HG02885 (cell line): ENCODE measurements around the gene KIR2DL3.
"Not testable (repeated sequence)": the region's sequence is repeated elsewhere in the genome, so short reads cannot be mapped to it uniquely, and the experiment has no call there.

ENCODE experiments used
- ATAC-seq: cut with Tn5 transposase; IDR thresholded peaks from one replicate; pipeline ENCODE4 v1.9.1; 2021; ENCODE audit warnings: mild to moderate bottlenecking; ENCODE audit not compliant: unreplicated experiment, poor library complexity

KIR2DL3 gene

DNA sequence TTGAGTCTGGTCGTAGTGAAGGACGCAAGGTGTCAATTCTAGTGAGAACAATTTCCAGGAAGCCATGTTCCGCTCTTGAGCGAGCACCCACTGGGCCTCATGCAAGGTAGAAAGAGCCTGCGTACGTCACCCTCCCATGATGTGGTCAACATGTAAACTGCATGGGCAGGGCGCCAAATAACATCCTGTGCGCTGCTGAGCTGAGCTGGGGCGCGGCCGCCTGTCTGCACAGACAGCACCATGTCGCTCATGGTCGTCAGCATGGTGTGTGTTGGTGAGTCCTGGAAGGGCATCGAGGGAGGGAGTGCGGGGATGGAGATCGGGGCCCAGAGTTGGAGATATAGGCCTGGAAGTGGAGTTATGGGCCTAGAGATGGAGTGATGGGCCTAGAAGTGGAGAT is at the start of gene KIR2DL3:
Gene KIR2DL3, plus strand, starts transcription at position 208 of the 400 bp plus-strand sequence. Its CDS starts 33 bp downstream, at position 241.
- not testable (repeated sequence) for ATAC-seq

DNA sequence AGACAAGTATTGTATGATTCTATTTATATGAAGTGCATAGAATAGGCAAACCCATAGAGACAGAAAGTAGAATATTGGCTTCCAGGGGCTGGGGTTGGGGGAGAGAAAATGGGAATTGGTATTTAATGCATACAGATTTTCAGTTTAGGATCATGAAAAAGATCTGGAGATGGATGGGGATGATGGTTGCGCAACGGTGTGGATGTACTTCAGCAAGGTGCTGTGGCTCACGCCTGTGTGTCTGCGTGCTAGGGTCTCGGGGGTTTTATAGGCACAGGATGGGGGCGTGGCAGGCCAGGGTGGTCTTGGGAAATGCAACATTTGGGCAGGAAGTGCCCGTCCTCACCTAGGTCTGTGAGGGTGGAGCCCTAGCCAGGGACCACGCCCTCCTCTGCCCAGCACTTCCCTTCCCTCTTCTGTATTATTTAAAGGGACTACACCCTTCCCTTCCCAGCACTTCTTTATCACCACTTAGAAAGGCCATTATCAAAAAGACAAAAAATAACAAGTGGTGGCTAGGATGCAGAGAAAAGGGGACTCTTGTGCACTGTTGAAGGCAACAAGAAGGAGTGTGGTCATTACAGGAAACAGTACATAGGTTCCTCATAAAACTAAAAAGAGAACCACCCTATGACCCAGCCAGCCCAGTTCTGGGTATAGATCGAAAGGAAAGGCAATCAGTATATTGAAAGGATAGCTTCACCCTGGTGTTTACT is 46.6 kb upstream of the KIR2DL3 start:
- ATAC-seq, result no peak

DNA sequence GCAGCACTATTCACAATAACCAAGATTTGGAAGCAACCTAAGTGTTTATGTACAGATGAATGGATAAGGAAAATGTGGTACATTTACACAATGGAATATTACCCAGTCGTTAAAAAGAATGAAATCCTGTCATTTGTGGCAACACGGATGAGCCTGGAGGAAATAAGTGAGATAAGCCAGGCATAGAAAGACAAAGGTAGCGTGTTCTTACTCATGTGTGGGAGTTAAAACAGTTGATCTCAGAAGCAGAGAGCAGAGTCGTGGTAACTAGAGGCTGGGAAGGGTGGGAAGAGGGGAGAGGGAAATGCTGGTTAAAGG is 46.1 kb upstream of the KIR2DL3 start:
- ATAC-seq, result no peak

DNA sequence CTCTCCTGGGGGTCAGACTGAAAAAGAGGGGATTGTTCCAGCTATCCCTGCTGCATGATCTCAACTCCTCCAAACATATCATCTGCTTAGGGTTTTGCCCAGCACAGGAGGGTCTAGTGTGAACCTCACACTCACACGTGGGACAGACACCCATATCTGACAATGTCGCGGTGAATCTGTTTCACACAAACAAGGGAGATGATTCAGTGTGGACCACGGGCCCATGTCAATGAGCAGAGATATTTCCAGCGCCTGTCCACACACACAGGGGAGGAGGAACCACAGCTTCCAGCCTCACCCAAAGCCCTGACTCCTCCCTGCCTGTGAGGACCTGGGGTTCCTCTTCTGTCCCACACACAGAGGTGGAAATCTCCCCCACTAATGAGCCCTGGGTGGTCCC is 43.7 kb upstream of the KIR2DL3 start:
- no peak for ATAC-seq

DNA sequence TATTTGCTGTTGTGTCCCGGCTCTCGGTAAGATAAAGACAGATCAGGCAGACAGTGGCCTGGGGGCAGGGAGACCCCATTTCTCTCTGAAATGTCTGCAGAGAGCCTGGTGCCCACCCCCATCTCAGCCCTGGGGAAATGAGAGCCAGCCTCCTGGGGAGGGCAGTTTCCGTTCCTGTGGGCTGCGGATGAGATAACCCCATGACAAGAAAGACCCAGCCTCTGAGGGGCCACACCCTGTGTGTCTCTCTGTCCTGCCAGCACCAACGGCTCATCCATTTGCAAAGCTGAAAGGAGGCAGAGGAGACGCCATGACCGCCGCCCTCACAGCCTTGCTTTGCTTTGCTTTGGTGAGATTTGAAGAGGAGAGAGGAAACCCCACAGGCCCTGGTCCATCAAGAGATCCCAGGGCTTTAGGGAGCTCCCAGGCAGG is 42.2 kb upstream of the KIR2DL3 start:
- ATAC-seq, result no peak

DNA sequence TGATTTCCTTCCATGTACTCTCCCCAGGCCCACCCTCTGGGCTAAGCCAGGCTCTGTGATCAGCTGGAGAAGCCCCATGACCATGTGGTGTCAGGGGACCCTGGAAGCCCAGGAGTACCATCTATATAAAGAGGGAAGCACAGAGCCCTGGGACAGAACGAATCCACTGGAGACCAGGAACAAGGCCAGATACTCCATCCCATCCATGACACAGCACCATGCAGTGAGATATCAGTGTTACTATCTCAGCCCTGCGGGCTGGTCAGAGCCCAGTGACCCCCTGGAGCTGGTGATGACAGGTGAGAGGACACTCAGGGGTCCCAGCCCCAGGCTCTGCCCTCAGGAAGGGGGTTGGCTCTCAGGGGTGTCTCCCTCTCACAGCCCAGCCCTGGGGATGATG is 41.5 kb upstream of the KIR2DL3 start:
- no peak for ATAC-seq

DNA sequence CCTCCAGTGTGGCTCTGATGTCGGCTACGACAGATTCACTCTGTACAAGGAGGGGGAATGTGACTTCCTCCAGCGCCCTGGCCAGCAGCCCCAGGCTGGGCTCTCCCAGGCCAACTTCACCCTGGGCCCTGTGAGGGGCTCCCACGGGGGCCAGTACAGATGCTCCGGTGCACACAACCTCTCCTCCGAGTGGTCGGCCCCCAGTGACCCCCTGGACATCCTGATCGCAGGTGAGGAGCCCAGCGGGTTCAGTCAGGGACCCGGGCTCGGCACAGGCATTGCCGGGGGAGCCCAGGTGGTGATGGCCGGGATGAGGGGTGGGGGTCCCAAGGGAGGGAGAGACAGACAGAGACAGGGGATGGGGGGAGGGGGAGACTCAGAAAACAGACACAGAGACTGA is 40.6 kb upstream of the KIR2DL3 start:
- not testable (repeated sequence) for ATAC-seq

DNA sequence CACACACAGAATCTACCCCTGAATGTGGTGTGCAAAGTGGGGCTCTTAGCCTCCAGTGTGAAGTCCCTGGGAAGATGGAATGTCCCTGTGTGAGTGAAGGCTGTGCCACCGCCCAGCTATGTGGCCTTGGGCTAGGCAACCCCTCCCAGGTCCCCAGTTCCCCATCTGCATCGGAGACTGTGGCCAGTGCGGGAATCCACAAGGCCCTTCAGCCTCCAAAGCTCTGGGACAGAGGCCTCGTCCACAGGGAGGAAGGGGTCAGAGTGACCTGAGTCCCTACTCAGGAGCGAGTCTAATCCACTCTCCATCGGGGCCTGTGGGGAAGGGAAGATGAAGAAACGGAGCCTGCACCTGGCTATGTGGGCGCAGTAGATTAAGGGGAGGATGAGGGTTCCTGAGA is 33.4 kb upstream of the KIR2DL3 start:
- no peak for ATAC-seq

DNA sequence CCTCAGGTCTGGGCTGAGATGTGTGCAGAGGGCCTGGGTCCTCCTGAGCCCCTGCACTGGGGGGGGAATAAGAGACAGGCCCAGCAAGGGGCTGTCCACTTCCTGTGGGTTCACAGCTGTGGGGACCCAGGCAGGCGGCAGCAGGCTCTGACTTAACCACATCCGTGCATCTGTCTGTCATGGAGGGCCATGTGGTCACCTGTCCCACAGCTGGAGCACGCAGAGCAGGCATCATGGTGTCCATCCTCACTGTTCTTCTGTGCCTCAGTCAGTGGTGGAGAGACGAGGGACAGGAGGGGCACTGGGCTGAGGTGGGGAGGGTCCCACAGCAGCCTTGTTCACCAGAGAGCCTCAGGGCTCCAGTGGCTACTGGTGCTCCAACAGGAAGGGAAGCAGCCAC is 30.4 kb upstream of the KIR2DL3 start:
- ATAC-seq, result no peak

DNA sequence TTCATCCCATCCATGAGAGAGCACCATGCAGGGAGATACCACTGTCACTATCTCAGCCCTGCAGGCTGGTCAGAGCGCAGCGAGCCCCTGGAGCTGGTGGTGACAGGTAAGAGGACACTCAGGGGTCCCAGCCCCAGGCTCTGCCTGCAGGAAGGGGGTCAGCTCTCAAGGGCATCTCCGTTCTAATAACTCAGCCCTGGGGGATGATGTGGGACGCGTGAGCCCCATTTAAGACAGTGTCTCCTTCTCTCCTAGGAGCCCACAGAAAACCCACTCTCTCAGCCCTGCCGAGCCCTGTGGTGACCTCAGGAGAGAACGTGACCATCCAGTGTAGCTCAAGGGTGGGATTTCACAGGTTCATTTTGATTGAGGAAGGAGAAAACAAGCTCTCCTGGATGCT is 29.5 kb upstream of the KIR2DL3 start:
- no peak for ATAC-seq

DNA sequence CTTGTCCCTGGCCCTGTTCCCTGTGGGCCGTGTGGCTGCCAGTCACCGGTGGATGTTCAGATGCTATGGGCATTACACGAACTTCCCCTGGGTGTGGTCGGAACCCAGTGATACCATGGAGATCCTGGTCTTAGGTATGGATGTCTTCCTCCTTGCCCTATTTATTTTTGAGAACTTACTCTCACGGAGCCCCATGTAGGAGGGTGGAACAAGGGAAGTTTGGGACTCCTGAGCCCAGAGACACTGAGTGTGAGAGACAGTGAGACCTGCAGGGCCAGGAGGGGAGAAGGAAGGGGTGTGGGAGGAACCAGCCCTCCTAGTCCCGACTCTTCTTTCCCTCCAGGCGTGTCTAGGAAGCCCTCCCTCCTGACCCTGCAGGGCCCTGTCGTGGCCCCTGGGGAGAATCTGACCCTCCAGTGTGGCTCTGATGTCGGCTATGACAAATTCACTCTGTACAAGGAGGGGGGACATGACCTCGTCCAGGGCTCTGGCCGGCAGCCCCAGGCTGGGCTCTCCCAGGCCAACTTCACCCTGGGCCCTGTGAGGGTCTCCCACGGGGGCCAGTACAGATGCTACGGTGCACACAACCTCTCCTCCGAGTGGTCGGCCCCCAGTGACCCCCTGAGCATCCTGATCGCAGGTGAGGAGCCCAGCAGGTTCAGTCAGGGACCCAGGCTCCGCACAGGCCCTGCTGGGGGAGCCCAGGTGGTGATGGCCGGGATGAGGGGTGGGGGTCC is 28.9 kb upstream of the KIR2DL3 start:
- no peak for ATAC-seq

DNA sequence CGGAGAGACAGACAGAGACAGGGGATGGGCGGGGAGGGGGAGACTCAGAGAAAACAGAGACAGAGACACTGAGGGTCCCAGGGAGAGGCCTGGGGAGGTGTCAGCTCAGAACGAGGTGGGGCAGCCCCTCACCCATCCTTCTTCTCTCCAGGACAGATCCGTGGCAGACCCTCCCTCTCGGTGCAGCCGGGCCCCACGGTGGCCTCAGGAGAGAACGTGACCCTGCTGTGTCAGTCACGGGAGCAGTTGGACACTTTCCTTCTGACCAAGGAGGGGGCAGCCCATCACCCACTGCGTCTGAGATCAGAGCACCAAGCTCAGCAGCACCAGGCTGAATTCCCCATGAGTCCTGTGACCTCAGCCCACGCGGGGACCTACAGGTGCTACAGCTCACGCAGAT is 28.4 kb upstream of the KIR2DL3 start:
- ATAC-seq, result not testable (repeated sequence)

DNA sequence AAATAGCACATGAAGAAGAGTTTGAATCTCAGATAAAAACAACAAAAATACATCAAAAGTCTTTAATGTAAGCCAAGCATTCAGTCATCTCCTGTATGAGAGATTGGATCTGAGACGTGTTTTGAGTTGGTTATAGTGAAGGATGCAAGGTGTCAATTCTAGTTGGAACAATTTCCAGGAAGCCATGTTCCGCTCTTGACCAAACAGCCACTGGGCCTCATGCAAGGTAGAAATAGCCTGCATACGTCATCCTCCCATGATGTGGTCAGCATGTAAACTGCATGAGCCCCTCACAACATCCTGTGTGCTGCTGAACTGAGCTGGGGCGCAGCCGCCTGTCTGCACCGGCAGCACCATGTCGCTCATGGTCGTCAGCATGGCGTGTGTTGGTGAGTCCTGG is 14.2 kb upstream of the KIR2DL3 start, which contains the start of gene KIR3DL3:
Gene KIR3DL3, plus strand, starts transcription at position 301 of the 400 bp plus-strand sequence. Its CDS starts 55 bp downstream, at position 356.
- no peak for ATAC-seq

DNA sequence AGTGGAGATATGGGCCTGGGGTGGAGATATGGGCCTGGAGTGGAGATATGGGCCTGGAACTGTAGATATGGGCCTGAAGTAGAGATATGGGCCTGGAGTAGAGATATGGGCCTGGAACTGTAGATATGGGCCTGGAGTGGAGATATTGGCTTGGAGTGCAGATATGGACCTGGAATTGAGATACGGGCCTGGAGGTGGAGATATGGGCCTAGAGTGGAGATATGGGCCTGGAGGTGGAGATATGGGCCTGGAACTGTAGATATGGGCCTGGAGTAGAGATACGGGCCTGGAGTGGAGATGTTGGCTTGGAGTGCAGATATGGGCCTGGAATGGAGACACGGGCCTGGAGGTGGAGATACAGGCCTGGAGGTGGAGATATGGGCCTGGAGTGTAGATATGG is 13.7 kb upstream of the KIR2DL3 start:
- ATAC-seq, result no peak

DNA sequence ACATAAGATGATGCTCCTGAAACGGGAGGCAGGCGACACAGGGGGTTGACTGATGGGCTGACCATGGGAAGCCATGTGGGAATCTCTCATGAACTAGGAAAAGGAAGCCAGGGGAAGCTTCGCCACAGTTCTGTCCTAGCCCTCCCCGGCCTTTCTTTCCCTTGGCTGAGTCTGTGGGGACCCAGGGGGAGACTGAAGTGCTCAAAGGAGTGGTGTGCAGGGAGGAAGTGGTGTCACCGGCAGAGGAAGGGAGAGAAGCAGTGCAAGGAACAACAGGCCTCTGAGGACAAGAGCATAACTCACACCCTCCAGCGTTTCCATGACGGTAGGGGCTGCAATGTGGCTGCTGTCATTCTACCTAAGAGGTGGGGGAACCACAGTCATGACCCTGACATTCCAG is 13.0 kb upstream of the KIR2DL3 start:
- no peak for ATAC-seq

DNA sequence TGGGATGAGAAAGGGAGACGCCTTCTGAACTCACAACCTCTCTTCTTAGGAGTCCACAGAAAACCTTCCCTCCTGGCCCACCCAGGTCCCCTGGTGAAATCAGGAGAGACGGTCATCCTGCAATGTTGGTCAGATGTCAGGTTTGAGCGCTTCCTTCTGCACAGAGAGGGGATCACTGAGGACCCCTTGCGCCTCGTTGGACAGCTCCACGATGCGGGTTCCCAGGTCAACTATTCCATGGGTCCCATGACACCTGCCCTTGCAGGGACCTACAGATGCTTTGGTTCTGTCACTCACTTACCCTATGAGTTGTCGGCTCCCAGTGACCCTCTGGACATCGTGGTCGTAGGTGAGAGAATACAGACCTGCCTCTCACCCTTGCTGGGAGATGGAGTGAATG is 10.8 kb upstream of the KIR2DL3 start:
- ATAC-seq, result no peak

DNA sequence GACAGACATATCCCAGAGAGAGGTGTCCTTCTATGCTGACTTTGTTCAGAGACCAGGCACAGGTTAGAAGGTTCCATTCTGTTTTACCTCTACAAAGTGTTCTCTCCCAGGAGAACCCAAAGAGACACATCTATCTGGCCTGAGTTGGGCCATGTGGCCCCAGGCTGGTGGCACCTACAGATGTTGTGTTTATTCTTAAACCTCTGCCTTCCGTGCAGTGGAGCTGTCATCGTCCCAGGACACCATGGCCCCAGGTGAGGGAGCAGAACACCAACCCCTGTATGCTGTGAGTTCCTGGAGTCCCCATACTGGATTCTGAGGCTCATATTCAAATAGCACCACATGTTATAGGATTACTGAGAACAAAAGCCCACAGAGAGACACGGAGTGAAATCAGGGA is 10.1 kb upstream of the KIR2DL3 start:
- no peak for ATAC-seq

DNA sequence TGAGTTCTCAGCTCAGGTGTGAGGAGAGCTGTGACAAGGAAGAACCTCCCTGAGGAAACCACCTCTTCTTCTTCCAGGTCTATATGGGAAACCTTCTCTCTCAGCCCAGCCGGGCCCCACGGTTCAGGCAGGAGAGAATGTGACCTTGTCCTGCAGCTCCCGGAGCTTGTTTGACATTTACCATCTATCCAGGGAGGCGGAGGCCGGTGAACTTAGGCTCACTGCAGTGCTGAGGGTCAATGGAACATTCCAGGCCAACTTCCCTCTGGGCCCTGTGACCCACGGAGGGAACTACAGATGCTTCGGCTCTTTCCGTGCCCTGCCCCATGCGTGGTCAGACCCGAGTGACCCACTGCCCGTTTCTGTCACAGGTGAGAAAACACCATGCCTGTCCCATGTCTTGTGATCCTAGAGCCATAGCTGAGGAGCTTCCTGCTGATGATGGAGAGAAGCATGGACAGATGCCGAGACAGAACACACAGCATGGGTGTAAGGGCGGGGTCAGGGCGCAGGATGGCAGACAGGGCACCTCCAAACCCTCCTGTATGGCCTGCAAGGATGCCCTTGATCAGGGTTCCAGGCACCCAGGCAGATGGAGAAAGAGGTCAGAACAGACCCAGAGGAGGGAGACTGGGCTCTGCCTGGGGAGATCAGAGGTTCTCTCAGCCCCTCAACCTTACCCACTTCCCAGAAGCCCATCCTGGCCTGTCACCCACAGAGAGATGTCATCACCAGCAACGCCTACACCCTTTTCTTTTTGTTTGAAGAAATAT is 8.7 kb upstream of the KIR2DL3 start:
- ATAC-seq, result no peak

DNA sequence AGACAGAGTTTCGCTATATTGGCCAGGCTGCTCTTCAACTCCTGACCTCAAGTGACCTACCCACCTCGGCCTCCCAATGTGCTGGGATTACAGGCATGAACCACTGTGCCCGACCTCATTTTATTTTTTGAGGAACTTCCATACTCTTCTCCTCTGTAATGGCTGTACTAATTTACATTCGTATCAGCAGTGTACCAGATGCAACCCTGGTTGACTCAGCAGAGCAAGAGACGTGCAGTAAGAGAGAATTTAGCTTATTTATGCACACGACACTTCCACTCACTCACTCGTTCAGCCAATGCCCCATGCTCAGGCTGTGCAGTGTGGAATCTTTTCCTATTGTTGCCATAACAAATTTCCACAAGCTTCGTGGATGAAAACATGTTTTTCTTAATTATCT is 7.1 kb upstream of the KIR2DL3 start:
- no peak for ATAC-seq

DNA sequence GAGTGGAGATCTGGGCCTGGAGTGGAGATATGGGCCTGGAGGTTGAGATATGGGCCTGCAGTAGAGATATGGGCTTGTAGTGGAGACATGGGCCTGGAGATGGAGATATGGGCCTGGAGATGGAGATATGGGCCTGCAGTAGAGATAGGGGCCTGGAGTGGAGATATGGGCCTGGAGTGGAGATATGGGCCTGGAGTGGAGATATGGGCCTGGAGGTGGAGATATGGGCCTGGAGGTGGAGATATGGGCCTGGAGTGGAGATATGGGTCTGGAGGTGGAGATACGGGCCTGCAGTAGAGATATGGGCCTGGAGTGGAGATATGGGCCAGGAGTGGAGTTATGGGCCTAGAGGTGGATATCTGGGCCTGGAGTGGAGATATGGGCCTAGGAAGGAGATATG is 402 bp downstream of the KIR2DL3 start:
- ATAC-seq, result no peak
